Nephron progenitor cell (in vitro differentiated cells): Measurements from ENCODE around the gene CISH.

Experiments
- DNase-seq: peaks from one replicate; pipeline ENCODE4 v3.0.0; 2021
- H3K27ac Mint-ChIP-seq: 2 replicates; pipeline ENCODE4 v1.8.0; 2021; ENCODE audit warnings: mild to moderate bottlenecking, moderate library complexity, mixed read lengths
- H3K27me3 Mint-ChIP-seq: 2 replicates; pipeline ENCODE4 v1.8.0; 2021; ENCODE audit warnings: mild to moderate bottlenecking, low read depth, mixed read lengths; ENCODE audit not compliant: poor library complexity
- H3K36me3 Mint-ChIP-seq: 2 replicates; pipeline ENCODE4 v1.8.0; 2021; ENCODE audit warnings: low read depth, mixed read lengths
- H3K4me1 Mint-ChIP-seq: 2 replicates; pipeline ENCODE4 v1.8.0; 2021; ENCODE audit warnings: mixed read lengths
- H3K4me3 Mint-ChIP-seq: 2 replicates; pipeline ENCODE4 v1.8.0; 2021; ENCODE audit warnings: mild to moderate bottlenecking, moderate library complexity, mixed read lengths
- H3K9me3 Mint-ChIP-seq: 2 replicates; pipeline ENCODE4 v1.8.0; 2021; ENCODE audit warnings: mild to moderate bottlenecking, moderate library complexity, mixed read lengths
- CTCF ChIP-seq: fragments of 200-600 bp; sonication (generic); IDR thresholded peaks from 2 replicates; pipeline ENCODE4 v1.5.0; 2021; ENCODE audit warnings: antibody characterized with exemption

CISH gene

GRCh38 chr3:50644561-50644960 lies 33.0 kb upstream of the CISH start:
- Mint-ChIP-seq H3K27me3 (no peaks in the 10 kb centered on the region), H3K27ac (no peak overlapping the region), H3K9me3 (no peaks in the 10 kb centered on the region), H3K4me1 (peaks cover 6% of the 10 kb centered on the region), H3K4me3 (no peak overlapping the region), H3K36me3 (peaks cover 4% of the 10 kb centered on the region)
- DNase-seq, result no peak
- no peak for TF ChIP-seq CTCF

GRCh38 chr3:50642382-50642781 lies 30.8 kb upstream of the CISH start:
- Mint-ChIP-seq H3K4me3 (no peak overlapping the region), H3K27me3 (peaks cover under 1% of the 10 kb centered on the region), H3K27ac (no peak overlapping the region), H3K36me3 (peaks cover 4% of the 10 kb centered on the region), H3K4me1 (peaks cover 8% of the 10 kb centered on the region), H3K9me3 (no peaks in the 10 kb centered on the region)
- no peak for DNase-seq
- TF ChIP-seq CTCF, result no peak

GRCh38 chr3:50639055-50639494 lies 27.5 kb upstream of the CISH start:
- Mint-ChIP-seq H3K27me3 (peaks cover 7% of the 10 kb centered on the region), H3K36me3 (peaks cover 4% of the 10 kb centered on the region), H3K4me3 (no peak overlapping the region), H3K4me1 (peaks cover 22% of the 10 kb centered on the region), H3K27ac (no peak overlapping the region), H3K9me3 (no peaks in the 10 kb centered on the region)
- no peak for TF ChIP-seq CTCF
- DNase-seq, result no peak

GRCh38 chr3:50637945-50638344 lies 26.4 kb upstream of the CISH start:
- Mint-ChIP-seq H3K9me3 (no peaks in the 10 kb centered on the region), H3K36me3 (no peaks in the 10 kb centered on the region), H3K4me1 (peaks cover 23% of the 10 kb centered on the region), H3K27me3 (peaks cover 7% of the 10 kb centered on the region), H3K4me3 (no peak overlapping the region), H3K27ac (no peak overlapping the region)
- DNase-seq, result no peak
- TF ChIP-seq CTCF, result no peak

- peaks cover 7% of the 10 kb centered on the region for H3K27me3 Mint-ChIP-seq
- no peak for DNase-seq
- H3K9me3 Mint-ChIP-seq, result no peaks in the 10 kb centered on the region
- peaks cover 32% of the 10 kb centered on the region for H3K4me1 Mint-ChIP-seq
- TF ChIP-seq CTCF, result no peak
- H3K36me3 Mint-ChIP-seq, result no peaks in the 10 kb centered on the region
- no peak overlapping the region for H3K4me3 Mint-ChIP-seq
- H3K27ac Mint-ChIP-seq, result no peak overlapping the region
Observed at GRCh38 chr3:50637011-50637410, 25.4 kb upstream of the CISH start.

GRCh38 chr3:50635066-50635465 lies 23.5 kb upstream of the CISH start:
- TF ChIP-seq CTCF, result no peak
- Mint-ChIP-seq H3K9me3 (no peaks in the 10 kb centered on the region), H3K4me1 (peaks cover 52% of the 10 kb centered on the region), H3K27ac (peak overlapping the region; percentile 93), H3K27me3 (peaks cover 7% of the 10 kb centered on the region), H3K36me3 (no peaks in the 10 kb centered on the region), H3K4me3 (no peak overlapping the region)
- DNase-seq, result no peak
